ENCODE measurements around the gene MAST4.

The MAST4 gene

GRCh38 chr5:66892716-66893115 lies 296.5 kb downstream of the MAST4 start:
- H3K27ac ChIP-seq (replicated peaks): no peak overlapping the region
- no peaks in the 10 kb centered on the region for H3K27me3 ChIP-seq (ENCODE audit: insufficient read depth, poor library complexity, severe bottlenecking)
- TF ChIP-seq SPI1 (IDR thresholded peaks at IDR 0.05; ENCODE audit: borderline replicate concordance, low read depth) (no peak), GABPA (IDR thresholded peaks at IDR 0.05; ENCODE audit: low read depth) (no peak), CTCF (IDR thresholded peaks at IDR 0.05; ENCODE audit: insufficient read depth, low read length) (no peak), REST (IDR thresholded peaks at IDR 0.05; ENCODE audit: insufficient replicate concordance, low read depth) (no peak), POLR2AphosphoS5 (IDR thresholded peaks at IDR 0.05; ENCODE audit: low read depth) (no peak)
- no peak for DNase-seq (ENCODE audit: low read depth in 1 of 2, low spot score in 1 of 2)
- no peak overlapping the region for H3K4me3 ChIP-seq (replicated peaks; ENCODE audit: insufficient read depth, low read length)

- H3K27me3 ChIP-seq (ENCODE audit: insufficient read depth, poor library complexity, severe bottlenecking): no peaks in the 10 kb centered on the region
- DNase-seq (ENCODE audit: low read depth in 1 of 2, low spot score in 1 of 2): no peak
- H3K27ac ChIP-seq (replicated peaks): no peak overlapping the region
- no peak overlapping the region for H3K4me3 ChIP-seq (replicated peaks; ENCODE audit: insufficient read depth, low read length)
- no peak for TF ChIP-seq GABPA (IDR thresholded peaks at IDR 0.05; ENCODE audit: low read depth)
- TF ChIP-seq SPI1 (IDR thresholded peaks at IDR 0.05; ENCODE audit: borderline replicate concordance, low read depth): no peak
These were observed 298.5 kb downstream of the MAST4 start for GRCh38 chr5:66894480-66895240.

- no peak for TF ChIP-seq SPI1 (IDR thresholded peaks at IDR 0.05; ENCODE audit: borderline replicate concordance, low read depth)
- no peak for TF ChIP-seq POLR2AphosphoS5 (IDR thresholded peaks at IDR 0.05; ENCODE audit: low read depth)
- TF ChIP-seq CTCF (IDR thresholded peaks at IDR 0.05; ENCODE audit: insufficient read depth, low read length): no peak
- TF ChIP-seq GABPA (IDR thresholded peaks at IDR 0.05; ENCODE audit: low read depth): no peak
- no peak for TF ChIP-seq REST (IDR thresholded peaks at IDR 0.05; ENCODE audit: insufficient replicate concordance, low read depth)
- no peak overlapping the region for H3K27ac ChIP-seq (replicated peaks)
- no peaks in the 10 kb centered on the region for H3K27me3 ChIP-seq (ENCODE audit: insufficient read depth, poor library complexity, severe bottlenecking)
- no peak overlapping the region for H3K4me3 ChIP-seq (replicated peaks; ENCODE audit: insufficient read depth, low read length)
- DNase-seq (ENCODE audit: low read depth in 1 of 2, low spot score in 1 of 2): no peak
These were observed 300.0 kb downstream of the MAST4 start for GRCh38 chr5:66896171-66896570.

GRCh38 chr5:66897356-66897755 lies 301.2 kb downstream of the MAST4 start:
- no peak for DNase-seq (ENCODE audit: low read depth in 1 of 2, low spot score in 1 of 2)
- H3K27ac ChIP-seq (replicated peaks): no peak overlapping the region
- H3K4me3 ChIP-seq (replicated peaks; ENCODE audit: insufficient read depth, low read length): no peak overlapping the region
- no peaks in the 10 kb centered on the region for H3K27me3 ChIP-seq (ENCODE audit: insufficient read depth, poor library complexity, severe bottlenecking)
- TF ChIP-seq GABPA (IDR thresholded peaks at IDR 0.05; ENCODE audit: low read depth) (no peak), SPI1 (IDR thresholded peaks at IDR 0.05; ENCODE audit: borderline replicate concordance, low read depth) (no peak), POLR2AphosphoS5 (IDR thresholded peaks at IDR 0.05; ENCODE audit: low read depth) (no peak), CTCF (IDR thresholded peaks at IDR 0.05; ENCODE audit: insufficient read depth, low read length) (no peak), REST (IDR thresholded peaks at IDR 0.05; ENCODE audit: insufficient replicate concordance, low read depth) (no peak)
